Brain microvascular endothelial cell (primary cell): ENCODE data around the gene FRMPD2.
A peak's percentile ranks its signal among the peaks of the same experiment; 100 is the strongest.
"Not testable (repeated sequence)": the region's sequence is repeated elsewhere in the genome, so short reads cannot be mapped to it uniquely, and the experiment has no call there.

Source experiments
- DNase-seq: peaks from one replicate; pipeline ENCODE4 v3.0.0-alpha.2; 2020
- H3K27ac ChIP-seq: fragments of 250-450 bp; sonication (Bioruptor Pico); 2 replicates; pipeline ENCODE4 v1.5.1; 2020; ENCODE audit warnings: mild to moderate bottlenecking, moderate library complexity
- H3K27me3 ChIP-seq: fragments of 250-450 bp; sonication (Bioruptor Pico); replicated peaks from 2 replicates; pipeline ENCODE4 v1.5.1; 2020; ENCODE audit warnings: mild to moderate bottlenecking
- H3K36me3 ChIP-seq: fragments of 250-450 bp; sonication (Bioruptor Pico); replicated peaks from 2 replicates; pipeline ENCODE4 v1.5.1; 2020; ENCODE audit warnings: mild to moderate bottlenecking
- H3K4me3 ChIP-seq: 2 replicates; pipeline ENCODE4 v1.5.1; 2011; ENCODE audit warnings: low read depth, mild to moderate bottlenecking, control low read depth, low read length, moderate library complexity
- in situ Hi-C: cut with HindIII; loops from 2 replicates; pipeline ENCODE4 v1.10.0; 2017; ENCODE audit warnings: low sequenced_read_pairs, low pct_ligation_motif_present
- TF ChIP-seq, protein P1 (sequence below): IDR thresholded peaks from 2 replicates; pipeline ENCODE4 v1.5.1; 2011; ENCODE audit warnings: low read depth, mild to moderate bottlenecking, moderate library complexity, low read length, control low read depth, inconsistent platforms; ENCODE audit errors: missing control alignments

FRMPD2 gene

DNA sequence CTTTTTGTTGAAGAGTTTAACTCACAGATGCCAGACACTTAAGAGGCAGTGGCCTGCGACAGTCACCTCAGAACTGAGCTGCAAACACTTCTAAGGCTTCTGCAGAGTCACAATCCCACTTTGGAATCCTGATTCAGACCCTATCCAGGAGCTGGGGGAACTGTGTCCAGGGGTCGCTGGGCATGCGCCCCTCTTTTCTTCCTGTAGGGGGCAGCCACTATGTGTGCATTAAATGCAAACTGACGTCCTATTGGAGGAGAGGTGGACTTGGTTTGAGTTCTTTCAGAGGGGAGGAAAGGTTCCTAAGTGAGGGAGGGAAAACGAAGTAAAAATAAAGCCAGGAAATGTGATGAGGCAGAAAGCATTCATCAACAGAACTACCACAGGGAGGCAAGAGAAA, 113.8 kb downstream of the FRMPD2 start:
- TF ChIP-seq, protein P1, sequence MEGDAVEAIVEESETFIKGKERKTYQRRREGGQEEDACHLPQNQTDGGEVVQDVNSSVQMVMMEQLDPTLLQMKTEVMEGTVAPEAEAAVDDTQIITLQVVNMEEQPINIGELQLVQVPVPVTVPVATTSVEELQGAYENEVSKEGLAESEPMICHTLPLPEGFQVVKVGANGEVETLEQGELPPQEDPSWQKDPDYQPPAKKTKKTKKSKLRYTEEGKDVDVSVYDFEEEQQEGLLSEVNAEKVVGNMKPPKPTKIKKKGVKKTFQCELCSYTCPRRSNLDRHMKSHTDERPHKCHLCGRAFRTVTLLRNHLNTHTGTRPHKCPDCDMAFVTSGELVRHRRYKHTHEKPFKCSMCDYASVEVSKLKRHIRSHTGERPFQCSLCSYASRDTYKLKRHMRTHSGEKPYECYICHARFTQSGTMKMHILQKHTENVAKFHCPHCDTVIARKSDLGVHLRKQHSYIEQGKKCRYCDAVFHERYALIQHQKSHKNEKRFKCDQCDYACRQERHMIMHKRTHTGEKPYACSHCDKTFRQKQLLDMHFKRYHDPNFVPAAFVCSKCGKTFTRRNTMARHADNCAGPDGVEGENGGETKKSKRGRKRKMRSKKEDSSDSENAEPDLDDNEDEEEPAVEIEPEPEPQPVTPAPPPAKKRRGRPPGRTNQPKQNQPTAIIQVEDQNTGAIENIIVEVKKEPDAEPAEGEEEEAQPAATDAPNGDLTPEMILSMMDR: peak; percentile 18
- in situ Hi-C loops: not testable (repeated sequence)

GRCh38 chr10:48160163-48160562, 114.3 kb downstream of the FRMPD2 start:
- in situ Hi-C loops, H3K36me3 ChIP-seq, H3K27ac ChIP-seq, H3K4me3 ChIP-seq, DNase-seq, H3K27me3 ChIP-seq: not testable (repeated sequence)

More for the DNA sequence above, 113.8 kb downstream of the FRMPD2 start:
- not testable (repeated sequence) for H3K4me3 ChIP-seq, DNase-seq, H3K27ac ChIP-seq, H3K27me3 ChIP-seq, H3K36me3 ChIP-seq

DNA sequence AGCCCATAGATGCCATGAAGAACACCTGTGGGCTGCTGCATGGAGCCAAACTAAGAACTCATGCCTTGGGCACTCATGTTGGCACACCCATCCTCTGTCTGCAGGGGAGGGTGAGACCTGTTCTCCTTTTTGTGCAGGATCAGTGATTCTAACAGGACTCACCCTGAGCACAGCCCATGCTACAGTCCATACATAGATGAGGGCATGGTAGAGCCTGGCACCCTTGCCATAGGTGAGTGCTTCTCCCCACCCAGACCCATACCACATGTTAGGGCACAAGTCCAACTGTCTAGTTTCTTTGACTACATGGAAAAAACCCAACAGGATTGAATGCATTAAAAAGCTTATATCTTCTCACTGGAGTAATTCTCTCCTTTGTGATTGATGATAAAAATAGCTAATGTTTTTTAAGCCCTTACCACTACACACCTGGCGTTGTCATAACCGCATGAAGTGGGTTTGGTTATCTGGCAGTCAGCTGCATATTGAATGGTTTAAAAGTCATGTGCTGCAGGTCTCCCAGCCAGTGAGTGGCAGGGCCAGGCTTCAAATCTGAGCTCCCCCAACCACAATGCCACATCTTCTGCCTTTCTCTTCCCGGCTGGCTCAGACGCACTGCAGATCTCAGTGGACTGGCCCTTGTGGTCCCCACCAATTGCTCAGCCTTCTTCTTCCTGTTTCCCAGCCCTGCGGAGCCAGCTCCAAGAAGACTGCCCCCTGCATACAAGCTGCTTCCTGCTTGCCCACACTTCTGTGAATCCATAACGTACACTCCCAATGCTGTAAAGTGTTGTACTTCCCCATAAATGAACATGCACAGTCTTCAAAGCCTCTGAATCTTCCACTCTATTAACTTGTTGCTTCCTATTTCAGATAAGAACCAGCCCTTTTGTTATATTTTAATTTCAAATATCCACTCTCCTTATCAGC, 120.0 kb downstream of the FRMPD2 start:
- DNase-seq, H3K27me3 ChIP-seq, H3K36me3 ChIP-seq, H3K4me3 ChIP-seq, H3K27ac ChIP-seq, in situ Hi-C loops: not testable (repeated sequence)

DNA sequence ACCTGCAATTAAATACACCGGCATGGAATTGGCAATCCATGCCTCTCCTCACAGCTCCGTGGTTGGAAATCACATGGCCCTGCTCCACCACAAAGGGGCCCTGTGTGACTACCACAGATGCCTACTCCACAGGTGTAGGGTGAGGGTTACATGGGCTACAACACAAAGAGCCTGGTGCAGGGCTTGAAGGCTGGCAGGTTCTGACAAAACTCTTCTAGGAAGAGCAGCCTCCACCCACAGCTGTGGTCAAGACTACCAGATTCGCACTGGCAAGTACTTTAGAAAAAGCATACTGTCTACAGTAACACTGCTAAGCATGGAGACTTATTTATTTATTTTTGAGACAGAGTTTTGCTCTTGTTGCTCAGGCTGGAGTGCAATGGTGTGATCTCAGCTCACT, 126.9 kb downstream of the FRMPD2 start:
- DNase-seq, H3K4me3 ChIP-seq, in situ Hi-C loops, H3K27ac ChIP-seq, H3K36me3 ChIP-seq, H3K27me3 ChIP-seq: not testable (repeated sequence)

- H3K36me3 ChIP-seq, H3K27ac ChIP-seq, H3K27me3 ChIP-seq, in situ Hi-C loops, DNase-seq, H3K4me3 ChIP-seq: not testable (repeated sequence)
These were observed 130.5 kb downstream of the FRMPD2 start for GRCh38 chr10:48143721-48144642.

GRCh38 chr10:48140949-48141348, 133.5 kb downstream of the FRMPD2 start:
- in situ Hi-C loops, H3K27ac ChIP-seq, H3K27me3 ChIP-seq, H3K4me3 ChIP-seq, DNase-seq, H3K36me3 ChIP-seq: not testable (repeated sequence)

DNA sequence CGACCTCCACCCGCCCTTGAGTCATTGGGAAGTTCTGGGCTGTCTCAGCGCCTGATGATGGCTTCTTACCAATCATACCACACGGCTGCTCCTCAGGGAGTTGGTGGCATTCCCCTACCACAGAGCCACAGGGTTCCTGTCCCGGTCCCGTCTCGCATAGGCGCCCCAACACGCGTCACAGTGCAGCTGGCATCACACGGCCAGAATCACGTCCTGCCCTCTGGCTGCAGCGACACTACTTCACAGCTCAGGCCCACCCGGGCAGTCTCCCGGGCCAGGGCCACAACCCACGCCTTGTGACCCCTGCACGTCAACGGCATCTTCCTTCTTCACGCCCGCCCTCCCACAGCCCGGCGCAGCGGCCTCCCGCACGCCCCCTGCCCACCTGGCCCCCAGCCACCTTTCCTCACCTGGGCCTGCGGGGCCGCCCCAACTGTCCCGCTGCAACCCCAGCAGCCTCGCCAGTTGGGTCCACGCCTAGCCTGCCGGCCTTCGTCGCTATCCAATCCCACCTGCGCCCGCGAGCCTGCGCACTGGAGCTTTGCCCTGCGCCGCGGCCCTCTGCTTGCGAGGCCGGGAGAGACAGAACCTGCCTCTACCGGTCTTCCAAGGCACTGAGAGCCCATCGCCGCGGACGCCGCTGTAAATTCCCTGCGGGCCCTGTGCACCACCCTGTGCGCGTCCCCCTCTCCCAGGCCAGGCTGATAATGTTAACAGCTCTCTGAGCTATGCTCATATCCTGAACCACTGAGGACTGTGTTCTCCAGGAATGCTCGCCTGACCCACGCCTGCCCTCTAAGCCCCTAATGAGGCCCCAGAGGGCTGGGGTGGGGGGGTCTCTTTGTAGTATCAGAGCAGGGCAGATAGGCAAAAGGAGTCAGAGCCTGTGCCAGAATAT, 134.3 kb downstream of the FRMPD2 start:
- H3K36me3 ChIP-seq, H3K27ac ChIP-seq, DNase-seq, H3K27me3 ChIP-seq, H3K4me3 ChIP-seq, in situ Hi-C loops: not testable (repeated sequence)

DNA sequence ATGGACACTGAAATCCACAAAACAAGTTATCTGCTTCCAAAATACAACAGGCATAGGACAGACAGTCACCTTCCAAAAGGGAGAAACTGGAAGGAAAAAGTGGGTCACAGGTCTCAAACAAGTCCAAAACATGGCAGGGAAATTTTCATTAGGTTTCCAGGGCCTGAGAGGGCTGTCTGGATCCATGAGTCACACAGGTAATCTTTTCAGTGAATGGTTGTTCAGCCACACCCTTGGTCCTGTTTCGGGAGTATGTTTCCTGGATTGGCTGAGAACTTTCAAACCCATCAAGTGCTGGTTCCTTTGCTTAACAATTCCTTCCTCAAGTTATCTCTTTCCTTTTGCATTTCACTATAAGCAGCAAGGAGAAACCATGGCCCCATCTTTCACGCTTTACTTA, 145.5 kb downstream of the FRMPD2 start:
- DNase-seq, in situ Hi-C loops, H3K27ac ChIP-seq, H3K4me3 ChIP-seq, H3K36me3 ChIP-seq, H3K27me3 ChIP-seq: not testable (repeated sequence)

- DNase-seq, H3K27ac ChIP-seq, H3K4me3 ChIP-seq, H3K27me3 ChIP-seq, H3K36me3 ChIP-seq, in situ Hi-C loops: not testable (repeated sequence)
These were observed 148.2 kb downstream of the FRMPD2 start for GRCh38 chr10:48126251-48126650.

DNA sequence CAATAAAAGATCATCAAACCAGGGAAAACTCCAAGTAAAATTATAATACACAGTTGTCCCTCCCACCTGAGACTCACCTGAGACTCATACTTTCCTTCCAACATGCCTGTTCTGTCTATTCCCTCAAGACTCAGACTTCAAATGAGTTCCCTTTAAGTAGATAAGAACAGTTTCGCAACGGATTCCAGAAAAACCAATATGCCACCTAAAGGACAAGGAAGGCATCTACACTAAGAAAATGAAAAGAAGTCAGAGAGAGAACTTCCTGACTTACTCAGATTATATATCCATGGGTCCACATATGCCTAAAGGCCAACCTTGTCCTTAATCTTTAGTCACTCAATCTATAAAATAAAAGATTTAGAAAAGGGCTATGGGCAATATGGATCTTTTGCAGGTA, 148.9 kb downstream of the FRMPD2 start:
- H3K27me3 ChIP-seq, H3K36me3 ChIP-seq, DNase-seq, H3K4me3 ChIP-seq, H3K27ac ChIP-seq, in situ Hi-C loops: not testable (repeated sequence)

DNA sequence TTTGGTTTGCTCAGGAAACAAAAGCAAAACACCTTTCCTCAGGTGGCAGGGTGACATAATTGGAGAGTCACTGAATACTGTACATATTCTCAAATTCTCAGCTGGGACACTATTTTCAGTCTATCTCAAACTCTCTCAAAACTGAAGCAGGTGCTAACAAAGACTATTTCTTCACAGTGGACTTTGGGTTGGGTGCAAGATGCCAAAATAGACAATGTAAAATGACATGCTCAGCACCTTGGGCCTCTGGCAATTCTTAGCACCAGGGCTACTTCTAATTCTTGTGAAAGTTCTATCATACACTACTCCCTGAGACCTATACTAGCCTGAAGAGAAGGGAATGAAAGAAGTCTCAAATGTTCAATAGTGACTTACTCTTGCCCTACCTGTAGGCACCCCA, 151.9 kb downstream of the FRMPD2 start:
- DNase-seq, H3K27ac ChIP-seq, H3K27me3 ChIP-seq, H3K36me3 ChIP-seq, H3K4me3 ChIP-seq, in situ Hi-C loops: not testable (repeated sequence)

DNA sequence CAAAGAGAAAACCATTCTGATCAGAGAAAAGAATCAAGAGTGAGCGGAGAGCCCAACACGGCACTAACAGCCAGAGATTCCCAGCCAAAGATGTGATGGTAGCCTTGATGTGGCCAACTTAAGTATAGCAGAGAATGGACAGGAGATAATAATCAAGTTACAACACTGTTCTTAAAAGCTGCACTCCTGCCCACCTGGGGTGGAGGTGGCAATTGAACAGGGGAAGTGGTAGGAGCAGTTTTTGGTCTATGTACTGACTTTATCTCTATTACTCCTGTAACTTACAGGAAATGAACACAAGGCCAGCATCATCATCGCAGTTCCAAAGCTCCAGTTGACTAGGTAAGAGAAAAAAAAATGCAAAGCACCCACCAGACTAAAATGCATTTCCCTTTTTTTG, 164.2 kb downstream of the FRMPD2 start:
- H3K27ac ChIP-seq, in situ Hi-C loops, H3K27me3 ChIP-seq, H3K36me3 ChIP-seq, H3K4me3 ChIP-seq, DNase-seq: not testable (repeated sequence)
